Cerebellar cortex (tissue), 1 donor: ENCODE data around the gene PRPF38A.
A peak's percentile ranks its signal among the peaks of the same experiment; 100 is the strongest.
"Not testable (repeated sequence)": the region's sequence is repeated elsewhere in the genome, so short reads cannot be mapped to it uniquely, and the experiment has no call there.

Experiments
- DNase-seq: peaks from one replicate; pipeline ENCODE4 v3.0.0-alpha.2; 2015; ENCODE audit warnings: low spot score

Gene PRPF38A, protein sequence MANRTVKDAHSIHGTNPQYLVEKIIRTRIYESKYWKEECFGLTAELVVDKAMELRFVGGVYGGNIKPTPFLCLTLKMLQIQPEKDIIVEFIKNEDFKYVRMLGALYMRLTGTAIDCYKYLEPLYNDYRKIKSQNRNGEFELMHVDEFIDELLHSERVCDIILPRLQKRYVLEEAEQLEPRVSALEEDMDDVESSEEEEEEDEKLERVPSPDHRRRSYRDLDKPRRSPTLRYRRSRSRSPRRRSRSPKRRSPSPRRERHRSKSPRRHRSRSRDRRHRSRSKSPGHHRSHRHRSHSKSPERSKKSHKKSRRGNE

DNA sequence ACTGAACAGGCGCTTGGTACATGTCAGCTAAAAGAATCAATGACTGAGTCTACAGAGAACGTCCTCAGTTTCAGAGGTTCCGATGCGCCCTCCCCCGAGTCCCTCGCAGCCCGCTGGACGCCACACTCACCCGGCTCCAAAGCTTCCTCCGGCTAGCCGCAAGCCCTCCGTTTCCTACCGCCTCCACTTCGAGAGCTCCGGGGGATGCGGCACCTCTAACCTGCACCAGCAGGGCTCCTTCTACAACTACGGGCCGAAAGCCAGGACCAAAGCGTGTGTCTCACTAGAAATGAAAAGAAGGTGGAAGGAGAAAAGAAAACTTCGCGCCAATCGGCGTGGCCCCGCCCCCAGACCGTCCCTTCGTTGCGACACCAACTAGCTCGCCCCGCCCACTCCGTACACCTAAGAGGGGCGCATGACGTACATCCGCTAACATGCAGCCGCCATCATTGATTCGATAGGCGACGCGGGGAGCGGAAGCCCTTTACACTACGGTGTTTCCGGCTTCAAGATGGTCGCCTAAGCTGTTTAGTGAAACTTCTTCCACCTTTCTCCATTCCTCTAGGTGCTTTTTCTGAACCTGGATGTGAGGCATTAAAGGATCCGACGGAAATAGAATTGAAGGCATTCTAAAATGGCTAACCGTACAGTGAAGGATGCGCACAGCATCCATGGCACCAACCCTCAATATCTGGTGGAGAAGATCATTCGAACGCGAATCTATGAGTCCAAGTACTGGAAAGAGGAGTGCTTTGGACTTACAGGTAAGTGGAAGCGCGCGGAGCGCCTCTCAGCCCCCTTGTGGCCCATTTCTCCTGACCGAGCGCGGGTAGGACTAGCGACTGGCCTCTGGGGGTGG lies at the start of gene PRPF38A, which contains the start of gene ORC1:
TSS of gene PRPF38A (plus strand) at position 487 of the 859 bp plus-strand sequence. CDS start at position 635, 148 bp downstream.
TSS of gene ORC1 (minus strand) at position 308 of the 859 bp plus-strand sequence. CDS start 2,200 bp downstream, outside the sequence.
- DNase-seq, result peak; percentile 99

DNA sequence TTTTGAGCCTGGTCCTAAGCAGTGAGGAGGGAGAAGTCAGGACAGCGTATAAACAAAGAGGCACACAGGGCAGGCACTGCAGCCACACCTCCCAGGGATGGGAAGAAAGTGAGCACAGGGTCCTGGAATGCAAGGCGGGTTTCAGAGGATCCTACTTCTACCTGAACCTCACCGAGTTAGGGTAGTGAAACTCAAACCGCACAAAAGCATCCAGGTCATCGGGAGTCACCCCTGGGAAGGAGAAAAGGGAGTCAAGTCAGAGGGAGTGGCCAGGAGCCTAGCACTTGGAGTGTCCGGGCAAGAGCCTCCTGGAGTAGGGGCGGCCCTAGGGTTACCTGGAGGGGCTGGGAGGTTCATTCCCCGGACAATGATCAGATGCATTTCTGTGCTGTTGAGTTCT lies 49.0 kb upstream of the PRPF38A start:
- DNase-seq, result no peak

DNA sequence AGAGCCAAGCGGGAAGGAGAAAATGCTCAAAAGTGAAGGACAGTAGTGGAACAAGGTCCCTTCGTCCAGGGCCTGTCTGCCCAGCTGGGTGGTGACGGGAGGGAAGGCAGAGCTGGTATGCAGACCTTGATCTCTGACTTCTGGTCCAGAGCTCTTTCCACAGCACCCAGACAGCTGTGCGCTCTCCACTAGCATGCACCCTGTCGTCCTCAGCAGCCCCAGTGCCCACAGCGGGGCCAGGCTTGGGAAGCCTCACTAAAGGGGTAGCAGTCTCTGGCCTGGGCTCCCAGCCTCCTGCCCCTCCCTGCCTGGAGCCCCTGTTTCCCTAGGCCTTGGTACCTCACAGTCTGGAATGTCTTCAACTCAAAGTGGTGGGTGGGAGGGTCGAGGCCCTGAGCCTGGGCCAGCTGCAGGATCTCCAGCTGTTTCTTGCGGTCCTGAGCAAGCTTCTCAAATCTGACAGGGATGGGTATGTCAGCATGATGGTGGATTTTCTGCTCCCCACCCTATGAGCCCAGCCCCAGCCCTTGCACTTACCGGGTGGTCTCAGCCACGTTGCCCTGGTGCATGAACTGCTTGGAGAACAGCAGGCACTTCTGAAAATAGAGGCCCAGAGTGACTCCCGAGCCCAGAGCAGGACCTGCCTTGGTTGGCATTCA lies 48.4 kb upstream of the PRPF38A start:
- DNase-seq, result no peak

DNA sequence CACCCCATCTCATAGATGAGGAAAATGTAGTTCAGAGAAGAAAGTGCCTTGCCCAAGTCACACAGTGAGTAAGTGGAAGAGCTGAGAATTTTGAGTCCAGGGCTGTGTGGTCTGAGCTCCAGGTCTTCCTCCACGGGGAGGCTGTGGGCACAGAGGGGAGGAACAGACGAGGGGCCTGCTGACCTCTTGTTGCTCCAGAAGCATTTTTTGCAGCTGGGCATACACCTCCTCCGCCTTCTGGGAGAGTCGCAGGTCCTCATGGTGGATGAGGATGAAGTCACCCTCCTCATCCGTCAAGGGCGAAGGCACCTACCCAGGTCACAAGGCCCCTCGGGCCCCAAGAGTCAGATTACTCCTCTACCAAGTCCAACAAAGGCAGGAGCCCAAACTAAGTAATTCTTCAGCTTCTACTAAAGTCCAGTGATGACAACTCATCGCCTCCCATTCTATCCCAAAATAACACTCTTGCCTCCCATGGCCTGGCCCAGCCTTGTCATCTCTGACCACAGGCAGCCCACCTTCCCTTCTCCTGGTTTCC lies 47.5 kb upstream of the PRPF38A start:
- DNase-seq, result no peak

DNA sequence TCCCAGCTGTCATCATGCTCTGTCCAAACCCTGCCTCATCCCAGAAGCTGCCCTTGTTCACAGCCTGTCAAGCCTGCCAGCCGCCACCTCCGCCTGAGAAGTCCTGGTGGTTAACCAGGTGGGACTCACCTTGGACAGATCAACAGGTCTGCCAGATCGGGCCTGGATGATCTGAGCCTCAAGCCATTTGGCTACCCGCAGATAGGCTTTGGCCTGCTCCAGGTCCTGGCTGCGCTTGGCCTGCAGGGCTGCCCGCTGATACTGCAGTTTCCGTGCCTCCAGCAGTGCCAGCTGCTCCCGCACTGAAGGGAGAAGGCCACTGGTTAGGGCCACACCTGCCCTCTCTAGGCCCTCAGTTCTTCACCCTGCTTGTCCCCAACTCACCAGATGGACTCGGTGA lies 47.0 kb upstream of the PRPF38A start:
- DNase-seq, result no peak

DNA sequence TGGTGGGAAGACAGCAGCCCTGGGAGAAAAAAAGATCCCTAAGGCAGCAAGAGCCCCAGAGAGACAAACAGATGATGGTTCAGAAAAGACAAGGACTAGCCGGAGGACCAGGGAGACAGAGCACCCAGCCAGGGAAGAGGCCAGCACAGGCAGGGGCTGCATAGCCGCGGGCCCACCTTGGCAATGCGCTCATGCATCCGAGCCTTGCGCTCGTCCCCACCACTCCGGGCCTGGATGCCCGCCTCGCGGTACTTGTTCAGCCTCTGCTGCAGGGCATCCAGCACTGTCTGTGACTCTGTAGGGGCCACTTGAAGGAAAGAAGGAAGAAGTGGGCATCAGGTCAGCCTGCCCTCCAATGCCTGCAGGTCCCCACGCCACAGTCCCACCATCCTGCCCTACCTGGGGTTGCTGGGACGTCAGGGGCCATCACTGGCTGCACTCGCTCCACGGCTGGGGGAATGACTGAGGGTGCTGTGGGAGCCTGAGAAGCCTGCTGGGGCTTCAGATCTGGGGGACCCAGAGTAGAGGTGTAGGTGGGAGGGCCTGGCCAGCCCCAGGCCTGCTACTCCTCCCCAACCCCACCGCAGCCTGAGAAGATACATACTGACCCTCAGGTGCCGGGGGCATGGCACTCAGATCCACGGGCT lies 45.4 kb upstream of the PRPF38A start:
- DNase-seq, result no peak

DNA sequence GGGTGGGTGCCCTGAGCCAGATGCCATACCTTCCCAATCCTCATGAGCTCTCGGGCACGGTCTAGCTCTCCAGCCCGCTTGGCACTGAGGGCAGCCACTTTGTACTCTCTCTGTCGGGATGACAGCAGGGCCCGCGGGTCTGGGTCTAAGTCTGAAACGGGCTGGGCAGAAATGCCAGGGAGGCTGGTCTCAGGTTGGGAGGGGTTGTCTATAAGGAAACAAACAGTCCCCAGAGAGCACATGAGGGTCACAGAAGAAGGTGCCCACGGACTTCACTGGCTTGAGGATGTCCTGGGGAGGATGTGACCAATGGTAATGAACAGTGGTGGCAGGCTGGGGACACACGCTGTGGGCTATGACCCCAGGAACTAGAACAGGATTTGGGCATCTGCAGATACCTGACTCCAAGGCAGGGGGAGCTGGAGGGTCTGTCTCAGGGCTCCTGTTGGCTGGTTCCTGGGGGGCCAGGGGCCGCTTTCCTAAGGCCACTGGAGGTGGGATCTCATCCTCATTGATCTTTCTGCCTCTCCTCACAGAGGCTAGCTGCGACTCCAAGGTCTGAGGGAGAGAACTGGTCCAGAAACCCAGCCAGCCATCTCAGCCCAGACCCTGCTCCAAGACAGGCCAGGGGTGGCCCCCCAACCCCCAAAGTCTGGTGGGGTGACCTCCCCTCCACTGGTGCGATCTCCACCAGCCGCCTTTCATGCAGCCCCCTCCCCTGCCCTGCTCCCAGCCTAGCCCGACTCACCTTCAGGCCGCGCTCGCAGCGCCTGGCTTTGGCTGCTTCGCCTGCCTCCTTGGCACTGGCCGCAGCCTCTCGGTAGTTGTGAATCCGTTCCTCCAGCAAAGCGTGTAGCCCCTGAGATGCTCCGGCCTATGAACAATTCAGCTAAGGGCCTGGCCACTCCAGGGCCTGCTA lies 44.5 kb upstream of the PRPF38A start:
- DNase-seq, result no peak

DNA sequence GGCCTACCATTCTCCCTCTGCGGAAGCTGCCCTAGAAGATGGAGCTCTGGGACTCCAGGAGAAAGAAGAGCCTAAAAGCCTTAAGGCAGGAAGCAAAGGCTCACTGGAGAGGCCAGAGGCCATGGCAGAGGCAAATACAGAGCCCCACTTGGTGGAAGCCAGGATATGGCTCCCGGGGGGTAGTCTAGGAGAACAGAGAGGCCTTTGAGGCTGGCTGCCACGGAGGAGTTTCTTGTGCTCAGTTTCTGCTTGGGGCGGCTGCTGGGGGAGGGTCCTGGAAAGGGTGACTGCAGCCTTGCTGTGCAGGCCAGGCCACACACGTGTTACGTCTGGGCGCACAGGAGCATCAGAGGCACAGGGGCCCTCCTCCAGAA lies 43.8 kb upstream of the PRPF38A start:
- no peak for DNase-seq

DNA sequence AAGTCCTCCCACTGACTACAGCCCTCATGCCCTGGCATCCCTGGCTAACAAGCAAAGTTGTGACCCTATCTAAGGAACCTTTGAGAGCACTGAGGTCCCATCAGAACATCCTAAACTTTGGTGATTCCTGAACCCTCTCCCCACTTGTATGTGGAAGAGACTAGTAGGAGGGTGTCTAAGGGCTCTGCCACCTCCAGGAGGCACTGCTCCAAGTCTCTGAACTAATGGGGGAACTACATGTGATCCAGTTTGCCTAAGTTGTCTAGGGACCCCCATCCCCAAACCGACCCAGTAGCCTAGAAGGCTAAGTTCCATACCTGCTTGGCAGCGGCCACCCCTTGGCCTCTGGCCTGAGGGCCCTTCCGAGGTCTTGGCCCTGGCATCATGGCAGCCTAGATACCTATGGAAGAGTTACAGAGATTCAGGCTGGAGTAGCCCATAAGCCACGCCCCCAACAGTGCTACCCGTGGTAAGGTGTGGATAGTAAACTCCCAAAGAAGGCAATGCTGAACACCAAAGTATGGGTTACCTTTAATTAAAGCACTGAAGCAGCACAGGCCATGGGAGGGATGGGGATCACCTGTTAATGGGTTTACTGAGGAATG lies 40.1 kb upstream of the PRPF38A start:
- no peak for DNase-seq

DNA sequence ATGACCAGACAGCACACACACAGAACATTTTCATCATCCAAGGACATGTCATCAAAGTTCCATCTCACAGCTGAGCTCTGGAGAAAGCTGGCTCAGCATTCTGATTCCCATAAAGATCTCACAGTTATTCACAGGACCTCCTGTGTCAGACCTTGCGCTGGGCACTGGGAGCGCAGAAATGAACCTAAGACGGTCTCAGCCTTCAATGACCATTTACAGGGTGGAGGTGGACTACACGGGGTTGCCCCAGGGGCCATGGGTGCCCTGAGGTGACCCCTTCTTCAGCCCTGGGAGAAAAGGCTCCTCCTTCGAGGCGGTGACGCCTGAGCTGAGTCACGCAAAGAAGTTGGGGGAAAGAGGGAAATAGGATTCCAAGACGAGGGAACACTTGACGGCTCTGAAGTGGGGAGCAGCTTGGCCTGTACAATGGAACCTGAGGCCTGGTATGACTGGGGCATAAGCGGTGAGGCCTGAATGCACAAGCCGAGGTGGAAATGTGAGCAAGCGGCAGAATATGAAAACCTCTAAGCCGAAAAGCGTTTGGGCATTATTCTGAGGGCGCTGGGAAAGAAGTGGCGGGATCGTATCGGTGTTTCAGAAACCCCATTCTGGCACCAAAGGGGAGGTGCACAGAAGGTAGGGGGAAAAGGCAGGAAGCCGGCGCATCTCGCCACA lies 39.2 kb upstream of the PRPF38A start:
- peak; percentile 50 for DNase-seq

DNA sequence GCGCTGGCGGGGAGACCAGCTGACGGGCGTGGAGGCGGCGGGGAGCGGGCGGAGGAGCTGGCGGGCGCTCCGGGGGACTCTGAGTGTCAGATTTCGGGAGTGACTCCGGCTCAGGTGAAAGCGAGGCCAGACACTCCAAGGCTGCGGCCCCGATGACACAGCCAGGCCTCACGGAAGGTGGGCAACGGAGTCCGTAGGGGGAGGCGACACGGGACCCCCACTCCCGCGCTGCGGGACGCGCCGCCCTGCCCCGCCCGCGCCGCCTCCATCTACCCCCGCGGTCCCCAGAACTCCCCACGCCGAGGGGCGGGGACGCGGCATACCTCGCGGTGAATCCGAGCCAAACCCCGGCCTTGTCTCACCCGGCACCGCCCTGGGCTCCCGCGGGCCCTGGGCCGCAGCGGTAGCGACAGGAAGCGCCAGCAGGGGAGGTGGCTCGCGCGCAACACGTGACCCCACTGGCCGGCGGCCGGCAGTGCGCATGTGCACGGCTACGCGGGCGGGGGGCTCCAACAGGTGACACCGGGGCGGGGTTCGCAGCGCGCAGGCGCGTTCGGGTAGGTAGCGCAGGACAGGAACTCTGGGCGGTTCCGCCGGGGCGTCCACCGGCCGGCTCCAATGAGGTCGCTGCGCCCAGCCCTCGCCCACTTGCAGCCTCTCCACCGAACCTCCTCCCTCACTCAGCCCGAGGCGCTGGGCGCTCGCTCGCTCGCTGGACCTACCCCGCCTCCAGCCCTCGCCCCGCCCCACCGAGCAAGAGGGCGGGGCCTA lies 38.5 kb upstream of the PRPF38A start, which contains the start of gene CC2D1B:
TSS of gene CC2D1B (minus strand) at position 460 of the 771 bp plus-strand sequence. CDS start 1,585 bp downstream, outside the sequence.
- DNase-seq, result peak; percentile 97

DNA sequence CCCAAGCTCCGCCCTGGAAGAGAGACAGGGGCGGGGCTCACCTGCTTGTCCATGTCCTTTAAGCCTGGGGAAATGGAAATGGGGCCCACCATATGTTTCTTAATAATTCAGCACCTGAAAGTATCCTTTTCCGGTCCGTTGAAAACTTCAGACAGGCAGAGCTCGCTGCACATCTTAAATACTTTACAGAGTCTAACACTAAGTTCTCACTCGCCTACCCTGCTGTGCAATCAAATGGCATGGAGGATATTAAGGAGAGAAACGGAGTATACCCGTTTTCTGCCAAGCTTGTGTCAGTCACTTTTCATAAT lies 37.9 kb upstream of the PRPF38A start:
- no peak for DNase-seq

DNA sequence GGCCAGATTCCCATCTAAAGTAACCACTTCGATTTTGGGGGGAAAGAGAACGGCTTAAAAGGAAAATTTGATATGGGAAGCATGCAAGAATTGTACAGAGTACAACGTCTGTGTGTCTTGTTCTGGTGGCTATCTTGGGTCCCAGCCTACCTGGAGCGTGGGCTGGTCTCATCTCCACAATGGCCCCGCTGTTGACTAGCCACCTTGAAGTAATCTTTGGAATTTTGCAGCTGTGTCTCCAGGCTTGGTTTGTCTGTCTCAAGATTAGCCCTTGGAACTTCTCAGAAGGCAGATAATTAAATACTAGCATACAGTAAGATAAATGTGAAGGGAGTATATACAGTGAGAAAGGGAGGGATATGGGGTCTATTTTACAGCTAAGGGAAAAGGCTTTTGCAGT lies 37.1 kb upstream of the PRPF38A start:
- no peak for DNase-seq

DNA sequence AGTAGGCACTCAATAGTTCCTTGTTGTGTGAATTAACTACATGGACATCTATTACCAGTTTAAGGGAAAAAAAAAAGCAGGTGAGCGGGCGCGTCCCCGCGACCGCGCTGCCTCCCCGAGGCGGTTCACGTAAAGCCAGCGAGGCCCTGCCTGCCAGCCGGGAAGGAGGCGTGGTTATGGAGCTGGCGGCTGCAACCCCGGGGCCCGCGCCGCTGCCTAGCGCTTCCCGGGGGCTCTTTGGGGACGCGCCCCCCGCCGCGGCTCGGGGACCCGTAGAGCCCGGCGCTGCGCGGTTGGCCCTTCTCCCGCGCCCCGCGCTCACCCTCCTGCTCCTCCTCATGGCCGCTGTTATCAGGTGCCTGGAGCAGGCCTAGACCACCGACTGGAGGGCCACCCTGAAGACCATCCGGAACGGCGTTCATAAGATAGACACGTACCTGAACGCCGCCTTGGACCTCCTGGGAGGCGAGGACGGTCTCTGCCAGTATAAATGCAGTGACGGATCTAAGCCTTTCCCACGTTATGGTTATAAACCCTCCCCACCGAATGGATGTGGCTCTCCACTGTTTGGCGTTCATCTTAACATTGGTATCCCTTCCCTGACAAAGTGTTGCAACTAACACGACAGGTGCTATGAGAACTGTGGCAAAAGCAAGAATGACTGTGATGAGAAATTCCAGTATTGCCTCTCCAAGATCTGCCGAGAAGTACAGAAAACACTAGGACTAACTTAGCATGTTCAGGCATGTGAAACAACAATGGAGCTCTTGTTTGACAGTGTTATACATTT lies 35.8 kb upstream of the PRPF38A start:
- peak; percentile 71 for DNase-seq

DNA sequence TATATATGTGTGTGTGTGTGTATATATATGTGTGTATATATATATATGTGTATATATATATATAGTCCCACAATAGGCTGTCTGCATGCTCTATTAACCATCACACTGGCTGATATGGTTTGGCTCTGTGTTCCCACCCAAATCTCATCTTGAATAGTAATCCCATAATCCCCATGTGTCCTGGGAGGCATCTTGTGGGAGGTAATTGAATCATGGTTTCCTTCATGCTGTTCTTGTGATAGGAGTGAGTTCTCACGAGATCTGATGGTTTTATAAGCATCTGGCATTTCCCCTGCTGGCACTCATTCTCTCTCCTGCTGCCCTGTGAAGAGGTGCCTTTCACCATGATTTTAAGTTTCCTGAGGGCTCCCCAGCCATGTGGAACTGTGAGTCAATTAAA lies 34.6 kb upstream of the PRPF38A start:
- DNase-seq, result not testable (repeated sequence)

DNA sequence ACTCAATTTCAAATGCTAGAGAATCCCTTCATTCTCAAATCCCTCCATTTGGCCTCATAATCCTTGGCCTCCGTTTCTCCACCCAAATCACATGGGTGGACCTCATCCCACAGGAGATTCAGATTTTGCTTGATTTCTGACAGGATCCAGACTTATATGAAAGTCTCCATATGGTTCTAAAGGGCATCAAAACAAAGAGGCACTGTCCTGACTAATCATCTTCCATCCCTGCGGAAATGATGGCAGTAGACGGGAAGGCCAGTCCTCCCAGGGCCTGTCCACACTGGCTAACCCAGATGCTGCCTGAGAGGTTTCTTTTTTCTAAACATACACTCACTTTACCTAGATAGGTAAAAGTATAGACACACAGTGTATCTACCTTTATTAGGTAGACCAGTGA lies 19.0 kb upstream of the PRPF38A start:
- DNase-seq, result no peak

DNA sequence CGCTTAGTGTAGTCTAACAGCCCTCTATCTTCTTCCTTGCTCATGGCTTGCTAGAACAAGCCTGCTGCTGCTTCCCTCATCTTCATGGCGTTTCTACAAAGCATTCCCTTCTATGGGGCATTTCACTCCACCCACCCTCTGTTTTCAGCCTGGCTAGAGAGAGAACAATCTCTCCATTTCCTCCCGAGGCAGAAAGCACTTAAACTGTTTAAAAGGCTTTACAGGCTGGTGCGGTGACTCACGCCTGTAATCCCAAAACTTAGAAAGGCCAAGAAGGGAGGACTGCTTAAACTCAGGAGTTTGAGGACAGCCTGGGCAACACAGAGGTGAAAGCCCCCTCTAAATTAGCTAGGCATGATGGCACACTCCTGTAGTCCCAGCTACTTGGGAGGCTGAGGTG lies 17.9 kb upstream of the PRPF38A start:
- DNase-seq, result no peak

DNA sequence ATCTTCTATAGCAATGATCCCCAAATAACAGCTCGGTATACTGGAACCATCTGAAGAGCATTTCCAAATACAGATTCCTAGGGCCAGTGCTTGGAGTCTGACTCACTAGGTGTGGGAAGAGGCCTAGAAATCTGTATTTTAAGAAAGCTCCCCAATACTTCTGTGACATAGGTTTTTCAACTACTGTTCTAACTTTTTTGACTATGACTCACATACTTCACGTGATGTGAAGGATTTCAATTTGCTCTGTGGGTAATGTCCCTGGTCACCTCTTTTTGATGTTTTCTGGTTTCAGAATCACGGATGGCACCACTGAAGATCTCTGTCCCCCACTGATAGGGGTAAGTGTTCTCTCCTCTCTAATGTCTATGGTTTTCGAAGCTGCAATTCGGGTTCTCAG lies 11.2 kb upstream of the PRPF38A start:
- DNase-seq, result no peak
